DND-41 (cell line): Measurements from ENCODE around the gene PRKCA.
A peak's percentile ranks its signal among the peaks of the same experiment; 100 is the strongest.

Source experiments
- ATAC-seq: fragments of 200-7000 bp; cut with Tn5 transposase; 3 replicates; pipeline ENCODE4 v1.9.1; 2021; ENCODE audit warnings: low read depth; ENCODE audit not compliant: insufficient read depth
- DNase-seq: peaks from one replicate; pipeline ENCODE4 v3.0.0-alpha.2; 2020
- H2AFZ ChIP-seq: 2 replicates; pipeline ENCODE4 v1.6.0; 2012; ENCODE audit warnings: low read depth, low read length
- H3K27ac ChIP-seq: 2 replicates; pipeline ENCODE4 v1.5.1; 2012; ENCODE audit warnings: low read length, inconsistent platforms
- H3K27me3 ChIP-seq: fragments of 200-600 bp; sonication (generic); 2 replicates; pipeline ENCODE4 v1.6.0; 2012; ENCODE audit warnings: low read length, mild to moderate bottlenecking, inconsistent platforms; ENCODE audit not compliant: insufficient read depth, poor library complexity
- H3K36me3 ChIP-seq: 2 replicates; pipeline ENCODE4 v1.5.1; 2012; ENCODE audit warnings: low read length, inconsistent platforms; ENCODE audit not compliant: insufficient read depth
- H3K4me1 ChIP-seq: 2 replicates; pipeline ENCODE4 v1.5.1; 2012; ENCODE audit warnings: mild to moderate bottlenecking, low read length; ENCODE audit not compliant: insufficient read depth
- H3K4me2 ChIP-seq: 2 replicates; pipeline ENCODE4 v1.6.0; 2012; ENCODE audit warnings: mild to moderate bottlenecking, moderate library complexity, low read length, inconsistent platforms; ENCODE audit not compliant: insufficient read depth
- H3K4me3 ChIP-seq, 2 experiments: fragments of 200-600 bp in 1 of 2; shearing (Covaris generic) in 1 of 2; 2 replicates each; pipeline ENCODE4 v1.5.1; 2012 to 2016; ENCODE audit warnings: inconsistent platforms in 2 of 2, low read length in 2 of 2, mild to moderate bottlenecking in 2 of 2, low read depth in 1 of 2, moderate library complexity in 1 of 2
- H3K79me2 ChIP-seq: 2 replicates; pipeline ENCODE4 v1.6.0; 2012; ENCODE audit warnings: low read length, inconsistent platforms; ENCODE audit not compliant: insufficient read depth
- H3K9ac ChIP-seq: 2 replicates; pipeline ENCODE4 v1.6.0; 2012; ENCODE audit warnings: low read depth, mild to moderate bottlenecking, inconsistent platforms, low read length, moderate library complexity
- H3K9me3 ChIP-seq: 2 replicates; pipeline ENCODE4 v1.5.1; 2012; ENCODE audit warnings: low read length, moderate library complexity, mild to moderate bottlenecking, inconsistent platforms; ENCODE audit not compliant: insufficient read depth, severe bottlenecking
- H4K20me1 ChIP-seq: 2 replicates; pipeline ENCODE4 v1.6.0; 2012; ENCODE audit warnings: low read length; ENCODE audit not compliant: insufficient read depth
- CTCF ChIP-seq: IDR thresholded peaks from 2 replicates; pipeline ENCODE4 v1.5.1; 2012; ENCODE audit warnings: borderline replicate concordance, low read length, moderate library complexity, mild to moderate bottlenecking; ENCODE audit not compliant: poor library complexity, severe bottlenecking; ENCODE audit errors: extremely low read depth
- EZH2 ChIP-seq: IDR thresholded peaks from 3 replicates; pipeline ENCODE4 v1.6.1; 2012; ENCODE audit warnings: borderline replicate concordance, low read depth, mild to moderate bottlenecking, moderate library complexity, low read length, inconsistent platforms; ENCODE audit not compliant: severe bottlenecking

The PRKCA gene

DNA sequence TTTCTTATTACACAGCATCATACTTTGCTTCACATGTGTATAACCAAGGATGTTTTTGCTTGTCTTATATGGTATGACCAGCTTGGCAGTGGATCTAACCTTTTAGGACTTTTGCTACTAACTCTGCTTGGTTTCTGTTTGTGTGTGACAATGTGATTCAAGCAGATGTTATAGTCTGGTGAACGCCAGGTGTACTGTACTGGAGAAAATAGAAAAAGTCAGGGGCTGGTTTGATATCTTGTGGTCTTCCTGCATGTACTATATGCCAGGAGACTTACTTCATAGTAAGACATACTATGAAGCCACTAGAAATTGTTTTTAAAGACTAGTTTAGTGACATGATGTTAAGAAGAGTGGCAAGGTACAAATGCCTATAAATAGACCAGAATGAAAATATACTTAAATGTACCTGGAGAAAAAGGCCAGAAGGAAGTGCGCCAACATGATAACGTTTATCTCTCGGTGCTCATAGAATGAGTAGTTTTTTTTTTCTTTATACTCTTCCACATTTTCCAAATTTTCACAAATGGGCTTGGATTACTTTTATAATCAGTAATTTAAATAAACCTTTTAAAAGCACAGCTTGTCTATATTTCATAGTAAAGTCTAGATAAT lies 112.3 kb downstream of the PRKCA start:
- peak; percentile 23 for ATAC-seq
- Histone ChIP-seq H3K4me2 (no peak overlapping the region), H2AFZ (no peak overlapping the region), H3K9me3 (no peaks in the 10 kb centered on the region), H3K27me3 (no peaks in the 10 kb centered on the region), H4K20me1 (peaks cover 3% of the 10 kb centered on the region; the same call in 1 of the 2 replicates), H3K79me2 (peaks cover 78% of the 10 kb centered on the region), H3K4me1 (peaks cover 67% of the 10 kb centered on the region), H3K4me3 (no peak overlapping the region), H3K9ac (no peak overlapping the region), H3K36me3 (no peaks in the 10 kb centered on the region), H3K27ac (peak overlapping the region; percentile 89)
- no peak for DNase-seq
- TF ChIP-seq CTCF (no peak), EZH2 (no peak)

GRCh38 chr17:66415366-66416206 lies 113.2 kb downstream of the PRKCA start:
- H3K27ac ChIP-seq: peak overlapping the region; percentile 51
- TF ChIP-seq EZH2 (no peak), CTCF (no peak)
- H3K4me1 ChIP-seq: peaks cover 60% of the 10 kb centered on the region
- no peaks in the 10 kb centered on the region for H3K36me3 ChIP-seq
- H3K4me2 ChIP-seq: no peak overlapping the region
- H3K9ac ChIP-seq: no peak overlapping the region
- peaks cover 3% of the 10 kb centered on the region; the same call in 1 of the 2 replicates for H4K20me1 ChIP-seq
- H2AFZ ChIP-seq: no peak overlapping the region
- no peaks in the 10 kb centered on the region for H3K9me3 ChIP-seq
- DNase-seq (no peak), ATAC-seq (no peak)
- H3K4me3 ChIP-seq: no peak overlapping the region
- no peaks in the 10 kb centered on the region for H3K27me3 ChIP-seq
- peaks cover 76% of the 10 kb centered on the region for H3K79me2 ChIP-seq

DNA sequence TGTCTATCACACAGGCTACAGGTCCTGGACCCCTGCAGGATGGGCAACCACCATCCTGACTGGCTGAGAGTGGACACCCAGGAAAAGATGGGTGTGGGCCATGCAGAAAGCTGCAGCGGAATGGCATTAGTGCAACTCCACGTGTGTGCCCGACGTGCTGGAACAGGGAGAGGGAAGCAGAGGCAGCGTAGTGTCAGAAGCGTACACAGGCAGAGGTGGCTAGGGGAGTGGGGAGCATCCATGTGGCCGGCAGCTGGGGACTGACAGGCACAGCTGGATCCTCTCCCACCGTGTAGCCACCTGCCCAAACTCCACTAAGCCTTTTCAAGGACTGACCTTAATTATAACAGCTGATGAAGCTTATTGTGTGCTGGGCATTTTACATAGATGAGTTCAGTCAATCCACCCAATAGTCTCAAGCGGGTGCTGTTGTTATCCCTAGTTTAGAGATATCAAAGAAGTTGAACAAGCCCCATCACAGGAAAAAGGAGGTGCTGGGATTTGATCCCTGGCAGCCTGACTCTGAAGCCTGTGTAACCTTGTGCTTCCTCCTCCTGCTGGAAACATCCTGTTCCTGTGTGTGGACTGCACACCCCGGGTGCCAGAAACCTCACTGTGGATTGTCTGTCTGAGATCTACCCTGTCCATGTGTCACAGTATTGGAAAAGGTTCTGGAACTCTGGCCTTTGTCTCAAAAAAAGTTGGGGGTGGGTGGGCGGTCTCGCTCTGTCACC lies 114.0 kb downstream of the PRKCA start:
- Histone ChIP-seq H4K20me1 (peaks cover 3% of the 10 kb centered on the region; the same call in 1 of the 2 replicates), H3K79me2 (peaks cover 75% of the 10 kb centered on the region), H3K4me3 (no peak overlapping the region), H3K9ac (no peak overlapping the region), H3K27ac (peak overlapping the region; percentile 6), H2AFZ (no peak overlapping the region), H3K36me3 (no peaks in the 10 kb centered on the region), H3K4me1 (peaks cover 59% of the 10 kb centered on the region), H3K27me3 (no peaks in the 10 kb centered on the region), H3K4me2 (no peak overlapping the region), H3K9me3 (no peaks in the 10 kb centered on the region)
- TF ChIP-seq CTCF: no peak
- no peak for TF ChIP-seq EZH2
- ATAC-seq: no peak
- DNase-seq: no peak
